Spleen (tissue), 11 donors: ENCODE results near the gene C2orf92. TPM values are rescaled to one million over a fixed set of nuclear protein-coding genes. Genes with fewer than 3 reads are reported as not detected.

Experiments used
- DNase-seq: peaks from one replicate; pipeline ENCODE4 v3.0.0-alpha.2; 2020
- H3K27ac ChIP-seq, 8 donors: fragments of 200-600 bp; sonication (generic) in 7 of 8; 1 replicate in 4 of 8; 2 replicates in 4 of 8; pipeline versions ENCODE4 v1.5.0 to v1.8.0; 2016 to 2021; ENCODE audit warnings: inconsistent platforms in 4 of 8, mild to moderate bottlenecking in 4 of 8, moderate library complexity in 1 of 8
- H3K27me3 ChIP-seq, 7 donors: fragments of 200-600 bp; sonication (generic) in 6 of 7; replicated peaks in 1 of 7; 1 replicate in 4 of 7; 2 replicates in 3 of 7; pipeline versions ENCODE4 v1.5.0 to v1.8.0; 2016 to 2021; ENCODE audit warnings: inconsistent platforms in 3 of 7, mild to moderate bottlenecking in 1 of 7
- H3K36me3 ChIP-seq, 6 donors: fragments of 200-600 bp; sonication (generic) in 5 of 6; 1 replicate in 4 of 6; 2 replicates in 2 of 6; pipeline versions ENCODE4 v1.5.0 to v1.8.0; 2016 to 2021; ENCODE audit warnings: inconsistent platforms in 2 of 6
- H3K4me1 ChIP-seq, 6 donors: fragments of 200-600 bp; sonication (generic) in 5 of 6; 1 replicate in 3 of 6; 2 replicates in 3 of 6; pipeline versions ENCODE4 v1.5.0 to v1.8.0; 2016 to 2021; ENCODE audit warnings: inconsistent platforms in 3 of 6
- H3K4me3 ChIP-seq, 8 donors: fragments of 200-600 bp; sonication (generic) in 7 of 8; 1 replicate in 4 of 8; 2 replicates in 4 of 8; pipeline versions ENCODE4 v1.5.0 to v1.8.0; 2016 to 2021; ENCODE audit warnings: inconsistent platforms in 4 of 8, mild to moderate bottlenecking in 4 of 8, moderate library complexity in 2 of 8
- H3K9me3 ChIP-seq, 8 donors: fragments of 200-600 bp; sonication (generic) in 7 of 8; 1 replicate in 4 of 8; 2 replicates in 4 of 8; pipeline versions ENCODE4 v1.5.0 to v1.8.0; 2016 to 2021; ENCODE audit warnings: inconsistent platforms in 4 of 8
- CTCF ChIP-seq, 11 experiments: fragments of 200-600 bp in 7 of 11; fragments of 450-650 bp in 4 of 11; sonication (generic) in 4 of 11; IDR thresholded peaks in 8 of 11; conservative IDR thresholded peaks in 3 of 11; 1 replicate in 7 of 11; 2 replicates in 4 of 11; pipeline versions ENCODE4 v1.4.0 to v1.8.0; 2016 to 2021; ENCODE audit warnings: antibody characterized with exemption in 11 of 11, inconsistent platforms in 4 of 11, mild to moderate bottlenecking in 1 of 11
- POLR2A ChIP-seq, 3 donors: fragments of 450-650 bp; IDR thresholded peaks; one replicate each; pipeline ENCODE4 v1.5.1; 2017; ENCODE audit warnings: antibody characterized with exemption in 3 of 3, mild to moderate bottlenecking in 1 of 3
- POLR2AphosphoS5 ChIP-seq, 3 donors: sonication (generic); formaldehyde crosslinking; IDR thresholded peaks; one replicate each; pipeline ENCODE4 v1.5.1; 2017; ENCODE audit warnings: antibody characterized with exemption in 3 of 3
- WGBS, 5 donors: extraction: QIAGEN DNeasy Blood & Tissue Kit in 3 of 5; methylation state at CpG; one replicate each; pipeline versions ENCODE4 v1.1.5 to v1.1.7; 2013 to 2018; 5-methylcytosine and 5-hydroxymethylcytosine counted together
- intact Hi-C: fragments of 100-400 bp; cut with DNase I; formaldehyde crosslinking; loops from one replicate; pipeline ENCODE4 v1.15.0; 2023; ENCODE audit warnings: low total_unique reads
- polyA plus RNA-seq, 3 donors: library from polyadenylated mRNA; stranded (reverse); fragments of 200-250 nt; gene quantifications; one replicate each; pipeline ENCODE4 v1.2.1, GENCODE V29; 2013
- total RNA-seq, 7 donors: library from RNA; depleted of rRNA in 3 of 7; stranded (reverse); fragments of >200 nt in 3 of 7; fragmentation: NEBNext Ultra II Directional in 4 of 7; extraction: Animal tissue kit (Norgen Biotek cat#: 25700) in 4 of 7; gene quantifications; one replicate each; pipeline versions ENCODE4 v1.1.0 to v1.2.1, GENCODE V29; 2016 to 2021
- donor health status: healthy with polysubstance abuse.
- donor health status: DM: no; HTN: no; CAD: no; lungs with moderate emphysema.
- donor health status: DM: no; HTN: no; CAD: no.
- donor health status: Bipolar disorder and iron deficiency.
- donor health status: healthy.
- donor health status: DM: no; HTN: no; CAD: no.
- donor health status: DM: yes; HTN: yes; CAD: no.

C2orf92 gene
- total and polyA plus RNA-seq, 10 donors = 5.7 to 33.6 (median 21.4) TPM

GRCh38 chr2:97724946-97725688, 55.6 kb downstream of the C2orf92 start:
- peak; percentile 63 for DNase-seq
- Histone ChIP-seq H3K27me3 (no peaks in the 10 kb centered on the region), H3K36me3 (peaks cover 0 to 44% (median under 1%) of the 10 kb centered on the region in 6 donors), H3K4me1 (peaks cover 0 to 88% (median 7%) of the 10 kb centered on the region in 6 donors), H3K27ac (no peak overlapping the region), H3K4me3 (no peak overlapping the region), H3K9me3 (peaks cover 0 to 6% (median 3%) of the 10 kb centered on the region in 8 donors)
- 93 to 96% (median 94%) methylated on average over 10 to 31 of the region's 31 CpGs for WGBS, 5 donors
- intact Hi-C loops = no loop called here
- TF ChIP-seq POLR2AphosphoS5 (IDR thresholded peaks at IDR 0.05) = no peak
- no peak for TF ChIP-seq POLR2A (IDR thresholded peaks at IDR 0.05)

GRCh38 chr2:97726261-97727064, 57.0 kb downstream of the C2orf92 start:
- Histone ChIP-seq H3K4me1 (peaks cover 0 to 79% (median 4%) of the 10 kb centered on the region in 6 donors), H3K27me3 (no peaks in the 10 kb centered on the region), H3K4me3 (no peak overlapping the region), H3K9me3 (peaks cover 0 to 12% (median 9%) of the 10 kb centered on the region in 8 donors), H3K36me3 (peaks cover 0 to 56% (median 3%) of the 10 kb centered on the region in 6 donors), H3K27ac (no peak overlapping the region)
- intact Hi-C loops = no loop called here
- TF ChIP-seq CTCF (IDR thresholded peaks at IDR 0.05 in 8 of 11, conservative IDR thresholded peaks at IDR 0.05 in 3 of 11) (no peak), POLR2AphosphoS5 (IDR thresholded peaks at IDR 0.05) (no peak), POLR2A (IDR thresholded peaks at IDR 0.05) (no peak)
- WGBS, 5 donors = 45 to 69% (median 52%) methylated on average over 4 of the region's 4 CpGs
- DNase-seq = peak; percentile 21

- DNase-seq = peak; percentile 31
- Histone ChIP-seq H3K27me3 (no peaks in the 10 kb centered on the region), H3K27ac (no peak overlapping the region), H3K4me1 (peaks cover 0 to 73% (median under 1%) of the 10 kb centered on the region in 6 donors), H3K36me3 (peaks cover 0 to 64% (median 3%) of the 10 kb centered on the region in 6 donors), H3K9me3 (peaks cover 0 to 12% (median 9%) of the 10 kb centered on the region in 8 donors), H3K4me3 (no peak overlapping the region)
- 89 to 96% (median 92%) methylated on average over 7 of the region's 7 CpGs for WGBS, 5 donors
- intact Hi-C loops = no loop called here
- no peak for TF ChIP-seq POLR2AphosphoS5 (IDR thresholded peaks at IDR 0.05)
- TF ChIP-seq POLR2A (IDR thresholded peaks at IDR 0.05) = no peak
- TF ChIP-seq CTCF (IDR thresholded peaks at IDR 0.05 in 8 of 11, conservative IDR thresholded peaks at IDR 0.05 in 3 of 11) = no peak
Measured at GRCh38 chr2:97727296-97727695, 57.8 kb downstream of the C2orf92 start.

- Histone ChIP-seq H3K9me3 (peaks cover 0 to 12% (median 9%) of the 10 kb centered on the region in 8 donors), H3K4me1 (peaks cover 0 to 64% (median 0%) of the 10 kb centered on the region in 6 donors), H3K27ac (peak overlapping the region in 1 of 8 donors; percentile 22), H3K4me3 (no peak overlapping the region), H3K27me3 (no peaks in the 10 kb centered on the region), H3K36me3 (peaks cover 0 to 73% (median 3%) of the 10 kb centered on the region in 6 donors)
- peak; percentile 46 for DNase-seq
- intact Hi-C loops = no loop called here
- TF ChIP-seq POLR2AphosphoS5 (IDR thresholded peaks at IDR 0.05) = no peak
- no peak for TF ChIP-seq POLR2A (IDR thresholded peaks at IDR 0.05)
- no peak for TF ChIP-seq CTCF (IDR thresholded peaks at IDR 0.05 in 8 of 11, conservative IDR thresholded peaks at IDR 0.05 in 3 of 11)
- 78 to 87% (median 83%) methylated on average over 12 of the region's 12 CpGs for WGBS, 5 donors
Measured at GRCh38 chr2:97728091-97728731, 58.7 kb downstream of the C2orf92 start.
